ACHN (cell line): Measurements from ENCODE around the gene TSEN2.
"Not testable (repeated sequence)": the region's sequence is repeated elsewhere in the genome, so short reads cannot be mapped to it uniquely, and the experiment has no call there.

Experiments
- DNase-seq: peaks from one replicate; pipeline ENCODE4 v3.0.0-alpha.2; 2015
- in situ Hi-C: cut with HindIII; loops from 2 replicates; pipeline ENCODE4 v1.10.0; 2017; ENCODE audit warnings: low sequenced_read_pairs, low pct_ligation_motif_present, low pct_unique_long_range_greater_than_20kb

Gene TSEN2

GRCh38 chr3:12449889-12450682, 34.2 kb upstream of the TSEN2 start:
- no peak for DNase-seq
- in situ Hi-C loops: no loop called here

DNA sequence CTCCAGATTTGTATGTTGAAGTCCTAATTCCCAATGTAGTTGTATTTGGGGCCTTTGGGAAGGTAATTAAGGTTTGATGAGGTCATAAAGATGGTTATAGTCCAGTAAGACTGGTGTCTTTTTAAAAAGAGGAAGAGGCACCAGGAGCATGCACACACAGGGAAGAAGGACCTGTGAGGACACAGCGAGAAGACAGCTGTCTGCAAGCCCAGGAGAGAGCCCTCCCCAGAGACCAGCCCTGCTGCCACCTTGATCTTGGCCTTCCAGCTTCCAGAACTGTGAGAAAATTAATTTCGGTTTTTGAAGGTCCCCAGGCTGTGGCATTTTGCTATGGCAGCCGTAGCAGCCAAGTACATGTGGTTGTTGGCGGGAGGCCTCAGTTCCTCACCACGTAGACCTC, 32.8 kb upstream of the TSEN2 start:
- in situ Hi-C loops: no loop called here
- no peak for DNase-seq

DNA sequence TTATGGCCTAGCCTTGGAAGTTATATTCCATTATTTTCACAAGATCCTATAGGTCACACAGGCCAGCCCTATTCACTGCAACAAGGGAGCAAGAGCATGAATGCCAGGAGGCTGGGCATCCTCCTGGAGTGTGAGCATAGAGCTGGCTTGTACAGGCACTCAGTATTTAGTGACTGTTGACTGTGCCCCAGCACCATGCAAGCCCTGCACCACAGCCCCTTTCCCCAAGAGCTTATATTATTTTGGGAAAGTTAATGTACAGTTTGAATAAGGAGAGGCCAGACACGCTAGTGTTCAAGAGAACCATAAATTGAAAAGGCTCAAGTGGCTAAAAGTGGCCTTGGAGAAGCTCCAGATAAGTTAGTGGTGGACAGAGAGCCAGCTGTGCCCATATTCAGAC, 32.3 kb upstream of the TSEN2 start:
- in situ Hi-C loops: no loop called here

GRCh38 chr3:12452361-12453330, 31.6 kb upstream of the TSEN2 start:
- in situ Hi-C loops: no loop called here
- DNase-seq: no peak

More for the DNA sequence above, 32.3 kb upstream of the TSEN2 start:
- no peak for DNase-seq

GRCh38 chr3:12454076-12454815, 30.0 kb upstream of the TSEN2 start:
- in situ Hi-C loops: no loop called here
- no peak for DNase-seq

DNA sequence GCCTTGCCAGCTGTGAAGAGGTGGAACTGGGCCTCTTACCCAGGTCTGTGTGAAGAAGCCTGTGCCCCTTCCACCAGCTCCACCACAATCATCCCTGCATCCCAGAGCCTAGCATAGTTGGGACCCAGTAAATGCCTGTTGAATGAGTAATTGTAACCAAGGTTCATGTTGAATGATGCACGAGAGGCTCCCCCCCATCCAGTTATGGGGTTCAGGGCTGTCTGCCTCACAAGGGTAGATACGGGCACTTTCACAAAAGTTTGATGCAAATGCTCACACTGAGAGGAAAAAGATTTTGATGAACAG, 29.5 kb upstream of the TSEN2 start:
- DNase-seq: peak; percentile 40
- in situ Hi-C loops: no loop called here

- no peak for DNase-seq
- in situ Hi-C loops: no loop called here
Measured at GRCh38 chr3:12455740-12456139, 28.5 kb upstream of the TSEN2 start.

DNA sequence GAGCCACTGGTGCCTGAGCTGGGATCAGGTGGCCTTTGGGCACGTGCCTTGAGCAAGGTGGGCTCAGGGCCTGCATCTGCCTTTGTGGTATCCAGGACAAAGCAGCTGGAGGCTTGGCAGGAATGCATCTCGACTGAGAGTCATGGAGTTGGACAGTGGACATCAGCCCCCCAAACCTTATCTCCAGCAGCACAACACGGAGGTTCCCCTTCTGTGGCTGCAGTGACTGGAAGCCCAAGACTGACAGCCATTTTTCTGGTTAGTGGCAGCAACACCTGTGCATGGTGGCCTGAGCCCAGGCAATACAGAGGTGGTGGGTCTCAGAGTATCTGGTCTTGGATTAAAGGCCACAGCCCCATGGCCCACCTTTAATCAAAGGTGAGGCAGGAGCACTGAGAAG, 27.8 kb upstream of the TSEN2 start:
- in situ Hi-C loops: no loop called here
- no peak for DNase-seq

DNA sequence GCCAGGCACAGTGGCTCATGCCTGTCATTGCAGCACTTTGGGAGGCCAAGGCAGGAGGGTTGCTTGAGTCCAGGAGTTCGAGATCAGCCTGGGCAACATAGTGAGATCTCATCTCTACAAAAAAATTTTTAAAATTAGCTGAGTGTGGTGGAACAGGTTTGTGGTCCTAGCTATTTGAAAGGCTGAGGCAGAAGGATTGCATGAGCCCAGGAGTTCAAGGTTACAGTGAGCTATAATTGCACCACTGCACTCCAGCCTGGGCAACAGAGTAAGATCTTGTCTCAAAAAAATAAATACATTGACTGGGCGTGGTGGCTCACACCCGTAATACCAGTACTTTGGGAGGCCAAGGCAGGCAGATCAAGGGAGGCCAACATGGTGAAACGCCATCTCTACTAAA, 26.9 kb upstream of the TSEN2 start:
- in situ Hi-C loops, DNase-seq: not testable (repeated sequence)

- DNase-seq: no peak
Measured at GRCh38 chr3:12458901-12459300, 25.4 kb upstream of the TSEN2 start.

DNA sequence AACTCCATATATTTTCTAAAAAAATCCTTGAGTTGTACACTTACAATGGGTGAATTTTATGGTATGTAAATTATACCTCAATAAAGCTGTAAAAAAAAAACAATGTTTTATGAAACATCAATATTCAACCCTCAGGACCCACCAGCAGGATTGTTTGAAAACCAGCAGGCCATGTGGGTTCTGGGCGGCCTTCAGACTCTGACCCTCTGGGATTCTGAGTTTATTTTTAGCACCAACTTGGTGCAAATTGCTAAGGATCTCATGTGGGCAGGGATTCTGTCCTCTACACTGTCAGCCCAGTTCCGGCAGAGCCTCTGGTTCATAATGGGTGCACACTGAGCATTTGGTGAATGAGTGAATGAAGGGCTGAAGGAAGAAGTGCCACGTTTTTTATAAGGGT, 24.2 kb upstream of the TSEN2 start:
- no peak for DNase-seq
- in situ Hi-C loops: no loop called here

More at GRCh38 chr3:12458901-12459300, 25.4 kb upstream of the TSEN2 start:
- in situ Hi-C loops: no loop called here

DNA sequence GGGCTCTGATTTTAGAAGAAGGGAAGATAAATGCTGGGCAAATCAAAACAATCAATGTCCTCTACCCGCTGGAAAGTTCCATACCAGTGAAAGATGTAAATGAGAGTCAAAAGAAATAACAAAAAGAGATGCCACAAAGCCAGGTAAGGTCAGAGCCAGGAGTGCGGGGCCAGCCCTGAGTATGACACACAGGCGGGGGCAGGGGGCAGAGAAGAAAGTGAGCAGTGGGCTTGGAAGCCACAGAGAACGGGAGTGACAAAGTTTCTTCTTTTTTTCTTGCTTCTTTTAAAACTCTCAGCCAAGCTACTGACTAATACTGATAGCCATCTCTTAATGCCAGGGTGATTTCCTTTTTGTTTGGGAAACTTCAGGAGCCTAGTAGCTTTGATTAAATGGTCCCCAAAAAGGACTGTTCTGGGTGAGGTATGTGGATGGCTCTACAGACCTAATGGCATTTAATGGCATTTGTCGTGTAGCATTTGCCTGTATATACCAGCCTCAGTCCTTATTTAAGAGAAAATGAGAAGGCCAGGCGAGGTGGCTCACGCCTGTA, 23.1 kb upstream of the TSEN2 start:
- in situ Hi-C loops: no loop called here
- DNase-seq: no peak

GRCh38 chr3:12462159-12462947, 21.9 kb upstream of the TSEN2 start:
- no peak for DNase-seq
- in situ Hi-C loops: no loop called here

GRCh38 chr3:12463686-12464085, 20.6 kb upstream of the TSEN2 start:
- in situ Hi-C loops: no loop called here
- DNase-seq: no peak

- no peak for DNase-seq
- in situ Hi-C loops: no loop called here
Measured at GRCh38 chr3:12464181-12464580, 20.1 kb upstream of the TSEN2 start.

- in situ Hi-C loops: no loop called here
- DNase-seq: no peak
Measured at GRCh38 chr3:12465151-12465835, 19.0 kb upstream of the TSEN2 start.

DNA sequence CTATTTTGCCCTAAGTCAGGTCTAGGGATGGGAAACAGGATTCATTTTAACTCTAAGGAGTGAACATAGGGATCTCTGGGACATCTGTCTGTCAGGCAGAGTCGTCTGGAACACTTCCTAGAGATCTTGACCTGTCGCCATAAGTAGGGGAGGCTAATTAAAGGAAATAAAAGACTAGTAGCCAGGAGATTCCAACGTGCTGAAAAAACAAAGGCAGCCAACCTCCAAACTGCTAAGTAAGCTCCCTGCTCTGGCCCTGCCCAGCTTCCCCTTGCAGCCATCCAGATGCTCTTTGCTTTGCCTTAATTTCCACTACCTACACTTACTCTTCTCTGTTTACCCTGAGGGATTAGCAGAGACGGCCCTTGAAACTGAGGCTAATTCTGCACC, 18.4 kb upstream of the TSEN2 start:
- no peak for DNase-seq
- in situ Hi-C loops: no loop called here

DNA sequence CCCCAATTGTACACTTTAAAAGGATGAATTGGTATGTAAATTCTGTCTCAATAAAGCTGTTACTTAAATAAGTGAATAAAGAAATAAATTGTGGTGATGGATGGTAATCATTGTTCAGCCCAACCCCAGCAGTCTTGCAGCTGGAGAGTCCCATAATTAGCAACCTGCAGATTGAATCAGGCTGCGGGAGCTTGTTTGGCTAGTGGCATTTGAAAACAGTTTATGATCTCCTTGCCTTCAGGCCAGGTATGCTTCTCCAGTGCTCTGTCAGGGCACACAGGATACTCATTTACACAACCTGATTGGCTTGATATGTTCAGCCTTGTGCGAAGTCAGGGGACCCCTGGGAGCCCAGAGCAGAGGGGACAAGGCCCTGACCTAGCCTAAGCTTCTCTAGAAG, 16.5 kb upstream of the TSEN2 start:
- DNase-seq: no peak
- in situ Hi-C loops: no loop called here
